OCI-LY7 (cell line): ENCODE results near the gene KRTAP4-12.

Experiments used
- EZH2phosphoT487 ChIP-seq: fragments of 200-600 bp; sonication (generic); IDR thresholded peaks from 2 replicates; pipeline ENCODE4 v1.6.1; 2018; ENCODE audit warnings: low read depth, borderline replicate concordance, mild to moderate bottlenecking, mixed run types, antibody characterized with exemption, low read length, moderate library complexity, mixed read lengths
- TF ChIP-seq, protein P1 (sequence below): fragments of 200-600 bp; sonication (generic); conservative IDR thresholded peaks from 2 replicates; pipeline ENCODE4 v1.5.1; 2014; ENCODE audit warnings: mild to moderate bottlenecking, antibody characterized with exemption, low read length, moderate library complexity, mixed read lengths

DNA sequence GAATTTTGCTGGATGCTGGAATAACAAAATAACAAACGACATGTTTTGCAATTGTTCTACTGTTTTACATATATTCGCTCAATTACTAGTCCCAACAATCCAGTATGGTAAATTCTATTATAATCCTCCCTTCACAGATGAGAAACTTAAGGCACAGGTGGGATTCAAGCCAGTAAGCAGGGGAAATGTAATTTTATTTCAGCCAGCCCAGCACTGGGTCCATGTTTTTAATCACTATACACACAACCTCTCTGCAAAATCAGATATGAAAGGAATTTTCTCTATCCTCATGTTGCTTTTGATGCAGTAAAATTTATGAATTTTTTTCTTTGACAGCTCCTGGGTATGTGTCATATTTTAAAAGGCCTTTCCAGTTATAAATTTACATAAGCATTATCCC, 21.3 kb upstream of the KRTAP4-12 start:
- TF ChIP-seq, protein P1, sequence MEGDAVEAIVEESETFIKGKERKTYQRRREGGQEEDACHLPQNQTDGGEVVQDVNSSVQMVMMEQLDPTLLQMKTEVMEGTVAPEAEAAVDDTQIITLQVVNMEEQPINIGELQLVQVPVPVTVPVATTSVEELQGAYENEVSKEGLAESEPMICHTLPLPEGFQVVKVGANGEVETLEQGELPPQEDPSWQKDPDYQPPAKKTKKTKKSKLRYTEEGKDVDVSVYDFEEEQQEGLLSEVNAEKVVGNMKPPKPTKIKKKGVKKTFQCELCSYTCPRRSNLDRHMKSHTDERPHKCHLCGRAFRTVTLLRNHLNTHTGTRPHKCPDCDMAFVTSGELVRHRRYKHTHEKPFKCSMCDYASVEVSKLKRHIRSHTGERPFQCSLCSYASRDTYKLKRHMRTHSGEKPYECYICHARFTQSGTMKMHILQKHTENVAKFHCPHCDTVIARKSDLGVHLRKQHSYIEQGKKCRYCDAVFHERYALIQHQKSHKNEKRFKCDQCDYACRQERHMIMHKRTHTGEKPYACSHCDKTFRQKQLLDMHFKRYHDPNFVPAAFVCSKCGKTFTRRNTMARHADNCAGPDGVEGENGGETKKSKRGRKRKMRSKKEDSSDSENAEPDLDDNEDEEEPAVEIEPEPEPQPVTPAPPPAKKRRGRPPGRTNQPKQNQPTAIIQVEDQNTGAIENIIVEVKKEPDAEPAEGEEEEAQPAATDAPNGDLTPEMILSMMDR: no peak
- TF ChIP-seq EZH2phosphoT487: no peak
